ENCODE measurements around the gene SERPIND1.
A peak's percentile ranks its signal among the peaks of the same experiment; 100 is the strongest.

Gene SERPIND1

DNA sequence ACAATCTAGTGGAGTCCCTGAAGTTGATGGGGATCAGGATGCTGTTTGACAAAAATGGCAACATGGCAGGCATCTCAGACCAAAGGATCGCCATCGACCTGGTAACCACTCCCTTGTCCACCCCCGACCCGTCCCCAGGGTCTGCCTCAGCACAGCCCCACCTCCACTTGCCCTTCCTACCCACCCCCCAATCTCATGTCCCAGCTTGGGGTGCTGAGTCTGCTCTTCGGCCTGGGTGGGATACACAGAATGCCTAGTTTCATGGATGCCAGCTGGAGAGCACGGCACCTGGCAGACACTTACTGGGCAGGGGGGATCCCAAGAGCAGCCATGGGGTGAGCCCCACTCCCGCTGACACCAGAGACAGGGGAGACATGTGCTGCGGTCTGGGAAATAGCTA is 12.1 kb downstream of the SERPIND1 start:
- intact Hi-C loops (cut with micrococcal nuclease) = no loop called here
- H3K27ac Mint-ChIP-seq = no peak overlapping the region
- H3K9me3 Mint-ChIP-seq = no peaks in the 10 kb centered on the region
- peaks cover 86% of the 10 kb centered on the region for H3K36me3 Mint-ChIP-seq (ENCODE audit: low read depth)
- no peaks in the 10 kb centered on the region for H3K27me3 Mint-ChIP-seq
- peaks cover 5% of the 10 kb centered on the region for H3K4me1 Mint-ChIP-seq (ENCODE audit: low read depth)
- H3K4me3 Mint-ChIP-seq = no peak overlapping the region

DNA sequence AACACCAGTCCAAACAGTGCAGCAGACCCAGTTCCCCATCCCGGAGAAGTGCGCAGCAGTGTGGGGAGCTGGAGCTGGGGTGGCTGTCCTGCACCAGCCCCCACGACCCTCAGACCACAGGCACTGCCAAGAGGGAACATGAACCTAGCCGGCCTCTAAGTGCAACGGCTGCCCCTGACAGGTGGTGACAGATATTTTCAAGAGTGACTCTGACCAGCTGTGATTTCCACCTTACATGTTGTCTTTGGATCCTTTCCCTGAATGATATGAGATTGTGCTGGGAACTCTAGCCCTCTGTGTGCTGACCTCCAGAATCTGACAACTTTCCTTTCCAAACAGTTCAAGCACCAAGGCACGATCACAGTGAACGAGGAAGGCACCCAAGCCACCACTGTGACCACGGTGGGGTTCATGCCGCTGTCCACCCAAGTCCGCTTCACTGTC is 12.6 kb downstream of the SERPIND1 start:
- peaks cover 5% of the 10 kb centered on the region for H3K4me1 Mint-ChIP-seq (ENCODE audit: low read depth)
- H3K27me3 Mint-ChIP-seq = no peaks in the 10 kb centered on the region
- intact Hi-C loops (cut with micrococcal nuclease) = no loop called here
- H3K27ac Mint-ChIP-seq = no peak overlapping the region
- H3K36me3 Mint-ChIP-seq (ENCODE audit: low read depth) = peaks cover 86% of the 10 kb centered on the region
- H3K4me3 Mint-ChIP-seq = no peak overlapping the region
- H3K9me3 Mint-ChIP-seq = no peaks in the 10 kb centered on the region

DNA sequence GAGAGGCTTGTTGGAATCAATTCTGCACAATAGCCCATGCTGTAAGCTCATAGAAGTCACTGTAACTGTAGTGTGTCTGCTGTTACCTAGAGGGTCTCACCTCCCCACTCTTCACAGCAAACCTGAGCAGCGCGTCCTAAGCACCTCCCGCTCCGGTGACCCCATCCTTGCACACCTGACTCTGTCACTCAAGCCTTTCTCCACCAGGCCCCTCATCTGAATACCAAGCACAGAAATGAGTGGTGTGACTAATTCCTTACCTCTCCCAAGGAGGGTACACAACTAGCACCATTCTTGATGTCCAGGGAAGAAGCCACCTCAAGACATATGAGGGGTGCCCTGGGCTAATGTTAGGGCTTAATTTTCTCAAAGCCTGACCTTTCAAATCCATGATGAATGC is 13.3 kb downstream of the SERPIND1 start:
- intact Hi-C loops (cut with micrococcal nuclease) = no loop called here
- Mint-ChIP-seq H3K4me3 (no peak overlapping the region), H3K27me3 (no peaks in the 10 kb centered on the region), H3K27ac (no peak overlapping the region), H3K4me1 (ENCODE audit: low read depth) (peaks cover 5% of the 10 kb centered on the region), H3K9me3 (no peaks in the 10 kb centered on the region), H3K36me3 (ENCODE audit: low read depth) (peaks cover 86% of the 10 kb centered on the region)

DNA sequence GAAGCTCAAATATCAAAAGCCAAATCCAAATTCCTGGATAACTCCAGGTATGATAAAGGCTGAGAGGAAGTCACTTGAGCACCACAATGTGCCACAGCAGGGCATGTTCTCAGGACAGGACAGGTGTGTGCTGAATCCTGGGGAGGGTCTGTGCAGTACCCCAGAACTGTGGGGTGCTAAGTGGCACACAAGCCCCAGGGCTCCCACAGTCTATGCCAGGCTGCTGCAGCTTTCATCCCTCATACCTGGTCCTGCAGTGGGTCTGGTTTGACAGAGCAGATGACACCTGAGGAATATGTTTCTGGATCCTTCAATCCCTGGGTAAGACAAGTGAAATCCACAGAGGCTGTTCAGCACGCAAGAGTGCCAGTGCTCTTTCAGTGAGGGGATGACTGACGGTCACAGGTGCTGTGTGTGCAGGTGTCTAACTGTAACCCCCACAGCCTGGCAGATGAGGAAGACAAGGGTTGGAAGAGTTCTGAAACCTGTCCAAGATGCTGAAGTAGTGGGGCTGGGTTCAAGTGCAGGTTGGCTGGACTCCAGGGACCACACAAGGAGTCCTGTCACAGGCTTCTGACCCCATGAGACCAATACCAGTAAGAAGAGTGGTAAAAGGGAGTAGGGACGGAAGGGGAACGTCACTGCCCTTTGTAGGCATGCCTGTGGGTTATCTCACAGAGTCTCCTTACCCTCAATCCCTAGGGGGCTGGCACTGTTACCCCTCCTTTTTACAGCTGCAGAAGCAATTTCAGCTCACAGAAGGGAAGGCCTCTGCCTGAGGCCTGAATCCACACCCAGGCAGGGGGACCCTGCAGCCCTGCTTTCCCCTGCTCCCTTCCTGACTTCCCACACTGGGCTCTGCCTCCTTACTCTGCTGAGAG is 14.1 kb downstream of the SERPIND1 start:
- peaks cover 87% of the 10 kb centered on the region for H3K36me3 Mint-ChIP-seq (ENCODE audit: low read depth)

GRCh38 chr22:20788627-20789344 is 14.9 kb downstream of the SERPIND1 start:
- H3K4me1 Mint-ChIP-seq (ENCODE audit: low read depth) = peaks cover 4% of the 10 kb centered on the region
- H3K9me3 Mint-ChIP-seq = no peaks in the 10 kb centered on the region
- H3K4me3 Mint-ChIP-seq = no peak overlapping the region
- no peaks in the 10 kb centered on the region for H3K27me3 Mint-ChIP-seq
- no peak overlapping the region for H3K27ac Mint-ChIP-seq
- intact Hi-C loops (cut with micrococcal nuclease) = no loop called here
- H3K36me3 Mint-ChIP-seq (ENCODE audit: low read depth) = peaks cover 81% of the 10 kb centered on the region

More for the DNA sequence above, 14.1 kb downstream of the SERPIND1 start:
- Mint-ChIP-seq H3K27me3 (no peaks in the 10 kb centered on the region), H3K9me3 (no peaks in the 10 kb centered on the region), H3K4me1 (ENCODE audit: low read depth) (peaks cover 5% of the 10 kb centered on the region), H3K4me3 (no peak overlapping the region), H3K27ac (no peak overlapping the region)
- intact Hi-C loops (cut with micrococcal nuclease) = no loop called here

- Mint-ChIP-seq H3K27ac (no peak overlapping the region), H3K27me3 (no peaks in the 10 kb centered on the region), H3K4me1 (ENCODE audit: low read depth) (no peaks in the 10 kb centered on the region), H3K9me3 (no peaks in the 10 kb centered on the region), H3K4me3 (no peak overlapping the region), H3K36me3 (ENCODE audit: low read depth) (peaks cover 89% of the 10 kb centered on the region)
- intact Hi-C loops (cut with micrococcal nuclease) = no loop called here
Measured at GRCh38 chr22:20792221-20792965, 18.5 kb downstream of the SERPIND1 start.

GRCh38 chr22:20792966-20793728 is 19.2 kb downstream of the SERPIND1 start:
- Mint-ChIP-seq H3K4me1 (ENCODE audit: low read depth) (no peaks in the 10 kb centered on the region), H3K27ac (no peak overlapping the region), H3K9me3 (no peaks in the 10 kb centered on the region), H3K36me3 (ENCODE audit: low read depth) (peaks cover 89% of the 10 kb centered on the region), H3K27me3 (no peaks in the 10 kb centered on the region), H3K4me3 (no peak overlapping the region)
- intact Hi-C loops (cut with micrococcal nuclease) = no loop called here

DNA sequence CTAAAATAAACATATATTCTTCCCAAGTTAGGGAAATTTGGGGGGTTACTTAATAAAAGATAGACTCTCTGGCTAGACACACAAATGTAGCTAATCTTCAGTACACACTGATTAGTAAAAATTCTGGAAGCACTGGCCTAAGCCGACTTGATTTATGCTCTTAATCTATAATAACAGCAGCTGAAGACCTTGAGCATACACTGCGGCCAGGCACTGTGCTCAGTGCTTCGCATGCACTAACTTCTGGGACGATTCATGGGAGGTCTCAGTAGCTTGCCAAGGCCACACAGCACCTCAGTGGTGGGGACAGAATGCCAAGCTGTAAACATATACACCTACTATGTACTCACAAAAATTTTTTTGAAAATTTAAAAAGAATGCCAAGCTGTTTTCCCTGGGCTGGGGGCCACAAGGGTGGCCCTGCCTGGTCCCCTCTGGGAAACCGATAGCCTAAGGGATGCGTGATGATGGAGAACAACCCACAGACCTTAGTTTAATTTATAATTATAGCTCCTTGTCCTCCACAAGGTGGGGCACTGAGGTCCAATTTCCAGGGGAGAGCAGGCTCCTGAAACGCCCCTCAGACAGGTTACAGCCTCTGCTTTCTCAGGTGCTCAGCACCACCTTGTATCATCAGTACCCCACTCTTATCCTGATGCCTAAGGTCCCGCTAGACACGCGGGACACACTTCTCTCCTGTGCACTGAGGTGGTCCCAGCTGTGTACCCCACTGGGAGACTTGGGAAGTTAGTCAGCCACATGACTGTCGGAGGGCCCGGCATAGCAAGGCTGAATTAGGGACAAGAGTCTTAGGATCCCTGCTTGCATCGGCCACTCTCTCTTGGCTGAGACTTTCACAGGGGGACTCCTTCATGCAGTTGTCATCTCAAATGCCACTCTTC is 20.1 kb downstream of the SERPIND1 start:
- Mint-ChIP-seq H3K36me3 (ENCODE audit: low read depth) (peaks cover 89% of the 10 kb centered on the region), H3K4me3 (no peak overlapping the region), H3K9me3 (no peaks in the 10 kb centered on the region), H3K27me3 (no peaks in the 10 kb centered on the region), H3K27ac (no peak overlapping the region), H3K4me1 (ENCODE audit: low read depth) (no peaks in the 10 kb centered on the region)
- intact Hi-C loops (cut with micrococcal nuclease) = no loop called here

- Mint-ChIP-seq H3K36me3 (ENCODE audit: low read depth) (peaks cover 90% of the 10 kb centered on the region), H3K27me3 (no peaks in the 10 kb centered on the region), H3K4me3 (no peak overlapping the region), H3K27ac (no peak overlapping the region), H3K4me1 (ENCODE audit: low read depth) (no peaks in the 10 kb centered on the region), H3K9me3 (no peaks in the 10 kb centered on the region)
- intact Hi-C loops (cut with micrococcal nuclease) = no loop called here
Measured at GRCh38 chr22:20794650-20795413, 20.9 kb downstream of the SERPIND1 start.

DNA sequence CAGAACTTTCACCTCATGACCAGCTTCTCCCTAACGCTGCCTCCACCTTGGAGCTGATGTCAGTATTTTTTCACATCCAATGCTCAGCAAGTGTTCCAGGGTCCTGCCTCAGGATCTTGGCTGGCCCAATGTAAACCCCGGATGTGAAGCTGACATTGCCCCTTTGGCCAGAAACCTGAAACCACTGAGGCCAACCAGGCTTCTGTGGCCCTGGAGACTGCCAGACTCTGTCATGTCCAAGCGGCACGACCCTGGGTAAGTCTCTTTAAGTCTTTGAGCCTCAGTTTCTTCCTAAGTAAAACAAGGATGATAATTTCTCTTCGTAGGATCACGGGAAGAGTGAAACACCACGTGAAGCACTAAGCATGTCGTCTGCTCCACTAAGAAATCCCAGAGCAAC is 22.8 kb downstream of the SERPIND1 start:
- Mint-ChIP-seq H3K36me3 (ENCODE audit: low read depth) (peaks cover 94% of the 10 kb centered on the region), H3K27ac (peak overlapping the region; percentile 23), H3K4me3 (no peak overlapping the region), H3K4me1 (ENCODE audit: low read depth) (no peaks in the 10 kb centered on the region), H3K9me3 (no peaks in the 10 kb centered on the region), H3K27me3 (no peaks in the 10 kb centered on the region)
- intact Hi-C loops (cut with micrococcal nuclease) = no loop called here

GRCh38 chr22:20798218-20798617 is 24.3 kb downstream of the SERPIND1 start:
- no peak overlapping the region for H3K27ac Mint-ChIP-seq
- no peaks in the 10 kb centered on the region for H3K27me3 Mint-ChIP-seq
- no peaks in the 10 kb centered on the region for H3K4me1 Mint-ChIP-seq (ENCODE audit: low read depth)
- no peak overlapping the region for H3K4me3 Mint-ChIP-seq
- H3K36me3 Mint-ChIP-seq (ENCODE audit: low read depth) = peaks cover 96% of the 10 kb centered on the region
- intact Hi-C loops (cut with micrococcal nuclease) = no loop called here
- H3K9me3 Mint-ChIP-seq = no peaks in the 10 kb centered on the region

- no peaks in the 10 kb centered on the region for H3K9me3 Mint-ChIP-seq
- no peaks in the 10 kb centered on the region for H3K4me1 Mint-ChIP-seq (ENCODE audit: low read depth)
- intact Hi-C loops (cut with micrococcal nuclease) = no loop called here
- H3K27ac Mint-ChIP-seq = no peak overlapping the region
- H3K4me3 Mint-ChIP-seq = no peak overlapping the region
- H3K27me3 Mint-ChIP-seq = no peaks in the 10 kb centered on the region
- peaks cover 100% of the 10 kb centered on the region for H3K36me3 Mint-ChIP-seq (ENCODE audit: low read depth)
Measured at GRCh38 chr22:20798974-20799373, 25.1 kb downstream of the SERPIND1 start.
